Measurements from ENCODE around the gene CGB8.

GRCh38 chr19:49059053-49059452 lies 10.1 kb upstream of the CGB8 start:
- TF ChIP-seq MAFK (IDR thresholded peaks at IDR 0.05; ENCODE audit: low read depth, low read length) (no peak), BHLHE40 (IDR thresholded peaks at IDR 0.05; ENCODE audit: low read depth, low read length) (peak; percentile 43; the same call in 1 of the 2 replicates), CTCF (conservative IDR thresholded peaks at IDR 0.05; ENCODE audit: low read depth, low read length) (no peak), POLR2A (IDR thresholded peaks at IDR 0.05; ENCODE audit: low read depth, low read length) (no peak), RFX5 (IDR thresholded peaks at IDR 0.05; ENCODE audit: low read depth, low read length) (no peak), RAD21 (IDR thresholded peaks at IDR 0.05; ENCODE audit: low read length) (no peak), SMC3 (IDR thresholded peaks at IDR 0.05; ENCODE audit: low read depth, low read length) (no peak), RCOR1 (IDR thresholded peaks at IDR 0.05; ENCODE audit: insufficient replicate concordance, low read length) (no peak), USF2 (IDR thresholded peaks at IDR 0.05; ENCODE audit: low read depth, low read length) (no peak), CHD1 (IDR thresholded peaks at IDR 0.05; ENCODE audit: low read depth, low read length) (no peak), FOS (IDR thresholded peaks at IDR 0.05; ENCODE audit: low read depth, low read length) (no peak)
- TF ChIP-seq, protein P1, sequence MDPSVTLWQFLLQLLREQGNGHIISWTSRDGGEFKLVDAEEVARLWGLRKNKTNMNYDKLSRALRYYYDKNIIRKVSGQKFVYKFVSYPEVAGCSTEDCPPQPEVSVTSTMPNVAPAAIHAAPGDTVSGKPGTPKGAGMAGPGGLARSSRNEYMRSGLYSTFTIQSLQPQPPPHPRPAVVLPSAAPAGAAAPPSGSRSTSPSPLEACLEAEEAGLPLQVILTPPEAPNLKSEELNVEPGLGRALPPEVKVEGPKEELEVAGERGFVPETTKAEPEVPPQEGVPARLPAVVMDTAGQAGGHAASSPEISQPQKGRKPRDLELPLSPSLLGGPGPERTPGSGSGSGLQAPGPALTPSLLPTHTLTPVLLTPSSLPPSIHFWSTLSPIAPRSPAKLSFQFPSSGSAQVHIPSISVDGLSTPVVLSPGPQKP (IDR thresholded peaks at IDR 0.05; ENCODE audit: borderline replicate concordance, low read depth, low read length) = no peak

Data from IMR-90 (cell line).